CD1c-positive myeloid dendritic cell (primary cell): Measurements from ENCODE around the gene GRK5.
"Not testable (repeated sequence)": the region's sequence is repeated elsewhere in the genome, so short reads cannot be mapped to it uniquely, and the experiment has no call there.

Source experiments
- DNase-seq: peaks from one replicate; pipeline ENCODE4 v3.0.0-alpha.2; 2016; ENCODE audit errors: extremely low spot score

The GRK5 gene

GRCh38 chr10:119455609-119456434 is 248.5 kb downstream of the GRK5 start:
- no peak for DNase-seq

DNA sequence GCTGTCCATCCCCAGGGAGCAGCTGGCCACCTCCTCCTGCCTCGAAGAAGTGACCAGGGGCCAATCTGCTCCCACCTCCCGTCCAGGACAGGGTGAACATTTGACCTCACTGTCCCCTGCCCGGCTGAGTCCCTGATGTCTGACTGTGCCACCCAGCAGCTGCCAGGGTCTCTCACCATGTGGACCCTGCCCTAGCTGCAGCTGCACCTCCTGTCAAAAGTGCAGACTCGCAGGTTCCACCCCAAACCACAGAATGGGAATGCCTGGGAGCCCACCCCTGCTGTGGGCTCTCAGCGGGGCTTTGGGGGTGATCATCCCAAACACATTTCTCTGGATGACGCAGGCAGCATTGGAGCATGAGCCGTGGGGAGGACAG is 249.1 kb downstream of the GRK5 start:
- DNase-seq, result no peak

DNA sequence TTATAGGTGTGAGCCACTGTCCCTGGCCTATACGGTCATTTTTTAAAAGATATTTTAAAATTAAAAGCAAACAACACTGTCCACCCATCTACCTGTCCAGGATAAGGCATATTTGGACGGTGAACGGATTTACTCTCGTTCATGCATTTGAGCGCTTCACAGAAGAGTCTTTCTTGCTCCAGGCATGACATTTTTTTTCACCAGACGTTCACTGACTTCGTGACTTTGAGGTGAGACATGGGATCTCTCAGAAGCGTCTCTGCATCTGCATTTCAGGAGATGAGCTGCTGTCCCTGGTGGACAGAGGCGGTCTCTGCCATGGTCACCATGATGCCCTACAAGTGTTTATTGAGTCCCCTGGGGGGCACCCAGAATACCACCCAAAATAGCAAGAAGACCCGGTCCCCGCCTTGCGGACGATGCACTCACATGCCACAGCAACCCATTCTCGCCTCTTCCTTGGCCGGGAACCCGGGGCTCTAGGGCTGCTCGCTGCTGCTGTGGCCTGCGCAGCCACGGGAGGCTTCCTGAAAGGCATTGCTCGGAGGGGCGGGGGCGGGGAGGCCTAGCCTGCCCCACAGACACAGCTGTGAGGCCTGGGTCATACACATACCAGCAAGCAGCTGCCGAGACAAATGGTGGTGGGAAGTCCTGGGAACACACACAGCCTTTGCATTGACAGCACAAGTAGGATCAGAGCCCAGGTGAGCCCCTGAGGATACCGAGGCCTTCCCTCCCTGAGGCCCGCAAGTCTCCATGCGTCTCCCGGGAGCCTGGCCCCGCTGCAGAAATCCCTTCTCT is 250.8 kb downstream of the GRK5 start:
- DNase-seq, result no peak

DNA sequence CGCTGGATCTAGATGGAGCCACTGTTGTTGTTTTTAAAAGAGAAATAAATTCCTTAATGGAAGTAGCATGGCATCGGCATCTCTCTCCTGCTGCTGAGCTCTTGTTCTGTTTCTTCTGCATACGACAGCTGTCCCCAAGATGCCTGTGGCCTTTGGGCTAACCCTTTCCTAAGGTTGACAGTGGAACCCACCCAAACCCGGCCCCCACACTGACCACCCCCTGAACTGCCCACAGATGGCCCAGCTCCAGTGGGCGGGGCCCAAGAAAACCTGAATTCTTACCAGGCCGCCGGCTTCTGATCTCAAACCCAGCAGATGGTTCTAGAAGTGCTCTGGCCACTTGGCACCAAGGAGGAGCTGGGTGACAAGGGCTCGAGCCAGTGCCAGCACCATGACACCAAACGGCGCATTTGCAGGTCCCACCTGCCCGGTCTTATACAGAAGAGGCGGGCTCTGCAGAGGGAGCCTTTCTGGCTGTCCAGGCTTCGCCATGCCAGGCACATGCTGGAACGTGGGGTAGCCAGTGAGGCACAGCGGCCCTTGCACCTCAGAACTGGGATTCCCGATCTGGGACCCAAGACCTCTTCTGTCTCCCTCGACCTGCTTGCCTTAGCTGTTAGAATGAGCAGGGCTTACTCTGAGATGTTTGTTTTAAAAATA is 252.4 kb downstream of the GRK5 start:
- DNase-seq, result no peak

DNA sequence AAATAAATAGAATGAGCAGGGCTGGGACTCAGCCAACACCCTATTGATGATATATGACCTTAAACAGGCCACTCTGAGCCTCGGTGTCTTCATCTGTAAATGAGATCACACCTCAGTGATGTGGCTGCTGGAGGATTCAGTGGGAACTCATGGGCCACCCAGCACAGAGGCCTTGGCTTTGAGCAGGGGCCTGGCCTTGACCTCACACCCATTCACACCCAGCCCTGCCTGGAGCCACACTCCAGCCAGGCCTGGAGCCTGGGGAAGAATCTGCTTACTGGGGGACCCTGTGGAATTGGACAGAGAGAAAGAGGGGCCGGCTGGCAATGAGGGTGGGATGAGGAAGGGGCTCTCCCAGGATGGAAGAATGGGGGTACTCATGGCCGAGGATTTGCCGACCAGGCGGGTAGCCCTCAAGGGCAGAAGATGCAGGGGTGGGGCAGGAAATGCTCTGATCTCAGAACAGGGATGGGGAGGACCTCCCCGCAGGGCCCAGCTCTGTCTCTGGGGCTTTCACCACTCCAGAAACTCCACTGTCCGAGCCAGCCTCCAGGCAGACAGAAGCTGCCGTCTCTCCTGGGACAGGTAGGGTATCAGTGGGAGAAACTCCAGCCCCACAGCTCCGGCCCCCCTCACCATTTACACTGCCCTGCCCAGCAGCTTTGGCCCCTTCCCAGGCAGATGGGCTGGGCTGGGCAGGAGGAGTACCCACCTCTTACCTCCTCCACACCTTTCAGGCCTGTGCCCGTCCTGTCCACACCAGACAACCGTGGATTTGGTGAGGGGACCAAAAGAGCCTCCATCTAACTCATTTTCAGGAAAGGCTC is 253.2 kb downstream of the GRK5 start:
- no peak for DNase-seq

GRCh38 chr10:119461380-119461779 is 254.0 kb downstream of the GRK5 start:
- DNase-seq, result no peak

GRCh38 chr10:119461923-119462322 is 254.6 kb downstream of the GRK5 start:
- no peak for DNase-seq

DNA sequence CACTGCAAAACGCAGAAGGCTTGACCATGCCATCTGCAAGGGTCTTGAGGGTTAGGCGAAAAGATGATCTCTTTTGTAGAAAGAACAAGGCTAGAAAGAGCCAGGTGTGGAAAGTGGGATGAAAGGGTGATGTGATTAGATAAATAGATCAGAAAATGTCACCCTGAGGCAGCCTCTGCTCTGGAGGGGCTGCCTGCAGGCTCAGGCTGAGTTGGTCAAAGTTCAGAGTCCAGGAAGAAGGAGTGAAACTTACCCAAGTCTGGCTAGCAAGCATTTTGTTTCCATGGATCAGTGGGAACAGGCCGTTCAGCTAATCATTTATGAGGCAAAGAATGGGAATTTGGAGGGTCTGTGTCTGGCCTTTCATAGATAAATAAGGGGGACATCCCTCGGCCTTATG is 255.4 kb downstream of the GRK5 start:
- no peak for DNase-seq

GRCh38 chr10:119463195-119463594 is 255.8 kb downstream of the GRK5 start:
- not testable (repeated sequence) for DNase-seq

DNA sequence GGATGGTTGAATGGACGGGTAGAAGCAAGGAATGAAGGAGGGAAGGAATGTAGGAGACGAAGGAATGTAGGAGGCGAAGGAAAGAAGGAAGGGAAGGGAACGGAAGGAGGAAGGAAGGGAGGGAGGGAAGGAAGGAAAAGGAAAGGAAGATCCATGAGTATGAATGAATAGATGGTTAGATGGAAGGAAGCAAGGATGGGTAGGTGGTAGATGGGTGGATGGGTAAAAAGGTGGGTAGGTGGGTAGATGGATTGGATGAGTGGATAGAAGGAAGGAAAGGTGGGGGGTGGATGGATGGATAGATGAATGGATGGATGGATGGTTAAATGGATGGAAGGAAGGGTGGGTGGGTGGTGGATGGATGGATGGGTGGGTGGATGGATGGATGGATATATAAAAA is 257.7 kb downstream of the GRK5 start:
- DNase-seq, result no peak

- DNase-seq, result no peak
Observed at GRCh38 chr10:119466076-119466475, 258.7 kb downstream of the GRK5 start.

DNA sequence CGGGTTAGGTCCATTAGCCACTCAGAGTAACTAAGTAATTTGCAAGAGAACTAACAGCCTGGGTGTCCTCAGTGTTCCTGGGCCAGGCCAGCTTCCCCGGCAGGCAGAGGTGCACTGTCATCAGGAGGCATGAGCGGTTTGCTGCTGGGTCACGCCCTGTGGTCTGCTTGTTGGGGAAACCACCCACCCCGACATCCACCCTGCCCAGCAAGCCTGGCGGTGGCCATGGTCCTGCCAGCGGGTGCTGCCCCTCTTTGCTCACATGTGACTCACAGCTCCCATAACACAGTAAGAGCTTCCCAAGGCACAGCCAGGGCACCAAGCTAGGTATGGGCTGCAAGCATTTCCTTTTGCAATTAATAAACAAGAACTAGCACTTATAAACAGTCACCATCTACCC is 259.3 kb downstream of the GRK5 start:
- peak; percentile 8 for DNase-seq

DNA sequence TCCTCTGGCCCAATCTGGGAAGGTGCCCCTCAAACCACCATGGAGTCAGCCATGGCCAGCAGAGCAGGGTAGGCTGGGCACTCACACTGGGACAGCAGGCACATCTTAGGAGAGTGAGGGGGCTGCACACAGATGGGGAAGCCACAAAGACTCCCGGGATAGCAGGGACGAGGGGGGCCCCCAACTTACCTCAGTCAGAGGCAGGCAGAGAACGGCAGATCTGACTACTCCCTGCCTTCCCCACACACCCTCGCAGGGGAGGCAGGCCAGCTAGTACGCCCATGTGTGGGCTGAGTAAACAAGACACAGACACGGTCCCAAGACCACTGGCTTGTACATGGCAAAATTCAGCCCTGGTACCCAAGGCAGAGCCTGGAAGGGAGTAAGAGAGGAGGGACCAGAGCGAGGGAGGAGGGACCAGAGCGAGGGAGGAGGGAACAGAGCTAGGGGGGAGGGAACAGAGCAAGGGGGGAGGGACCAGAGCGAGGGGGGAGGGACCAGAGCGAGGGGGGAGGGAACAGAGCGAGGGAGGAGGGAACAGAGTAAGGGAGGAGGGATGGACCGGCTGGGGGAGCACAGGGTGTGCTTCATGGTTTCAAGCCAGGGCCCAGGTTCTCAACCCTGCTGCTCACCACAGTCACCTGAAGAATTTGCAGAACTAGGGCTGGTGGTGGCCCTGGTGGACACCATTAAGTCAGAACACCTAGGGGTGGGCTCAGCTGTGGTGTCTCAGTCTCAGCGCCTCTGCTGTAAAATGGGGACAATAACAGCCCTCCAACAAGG is 261.4 kb downstream of the GRK5 start:
- no peak for DNase-seq

DNA sequence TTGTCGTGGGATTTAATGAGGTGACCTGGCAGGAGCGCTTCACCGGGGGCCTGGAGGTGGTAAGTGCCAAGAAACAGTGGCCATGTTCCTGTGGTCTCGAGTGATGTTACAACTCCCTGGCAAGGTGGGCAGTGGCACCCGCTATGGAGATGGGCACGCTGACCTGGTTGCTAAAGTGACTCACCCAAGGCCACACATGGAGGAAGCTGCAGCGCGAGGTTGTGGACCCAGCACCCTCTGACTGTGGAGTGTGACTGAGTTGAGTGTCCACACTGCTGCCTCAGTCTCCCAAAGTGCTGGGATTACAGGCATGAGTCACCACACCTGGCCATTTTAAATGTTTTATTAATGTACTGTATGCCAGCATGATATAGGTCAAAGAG is 261.9 kb downstream of the GRK5 start:
- no peak for DNase-seq

DNA sequence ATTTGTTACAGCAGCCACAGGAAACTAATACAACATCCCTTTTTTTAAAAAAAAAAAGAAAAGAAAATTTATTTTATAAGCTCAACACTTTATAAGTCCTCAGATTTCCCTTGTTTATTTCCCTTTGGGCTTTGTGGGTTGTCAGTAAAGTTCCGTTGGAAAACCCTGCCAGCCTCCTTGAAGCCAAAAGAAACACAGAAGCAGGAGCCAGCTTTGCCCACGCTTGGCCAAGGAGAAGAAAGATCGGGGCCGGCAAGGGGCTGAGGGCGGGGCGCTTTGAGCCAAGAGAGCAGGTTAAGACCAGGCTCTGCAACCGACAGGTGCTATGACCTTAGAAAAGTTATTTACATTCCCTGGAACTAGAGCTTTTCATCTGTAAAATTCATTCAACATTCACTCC is 262.5 kb downstream of the GRK5 start:
- DNase-seq, result no peak

- no peak for DNase-seq
Observed at GRCh38 chr10:119470920-119471702, 263.7 kb downstream of the GRK5 start.

DNA sequence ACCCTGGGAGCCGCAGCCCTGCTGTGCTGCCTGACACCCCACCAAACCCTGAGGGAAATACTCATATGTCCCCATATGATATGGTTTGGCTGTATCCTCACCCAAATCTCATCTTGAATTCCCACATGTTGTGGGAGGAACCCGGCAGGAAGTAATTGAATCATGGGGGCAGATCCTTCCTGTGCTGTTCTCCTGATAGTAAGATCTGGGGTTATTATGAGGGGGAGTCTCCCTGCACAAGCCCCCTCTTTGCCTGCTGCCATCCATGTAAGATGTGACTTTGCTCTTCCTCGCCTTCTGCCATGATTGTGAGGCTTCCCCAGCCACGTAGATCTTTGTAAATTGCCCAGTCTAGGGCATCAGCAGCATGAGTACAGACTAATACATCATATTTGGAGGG is 266.4 kb downstream of the GRK5 start:
- no peak for DNase-seq

DNA sequence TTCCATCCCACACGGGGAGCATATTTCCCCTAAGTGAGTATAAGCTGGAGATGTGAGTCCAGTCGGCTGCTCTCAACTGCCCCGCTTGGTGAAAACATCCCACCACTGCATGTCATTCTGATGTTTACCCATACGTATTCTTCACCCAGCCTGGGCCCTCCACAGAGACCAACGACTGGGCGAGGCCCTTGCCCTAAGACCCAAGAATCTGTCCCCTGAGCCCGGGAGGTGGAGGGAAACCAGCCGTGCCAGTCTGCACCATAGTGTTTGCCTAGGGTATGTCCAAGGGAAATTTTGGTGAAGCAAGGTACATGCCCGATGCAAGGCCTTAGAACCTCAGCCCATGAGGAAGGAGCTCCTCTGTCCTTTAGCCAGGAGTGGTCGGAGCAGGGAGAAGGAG is 267.2 kb downstream of the GRK5 start:
- no peak for DNase-seq

GRCh38 chr10:119477444-119477843 is 270.1 kb downstream of the GRK5 start:
- no peak for DNase-seq

DNA sequence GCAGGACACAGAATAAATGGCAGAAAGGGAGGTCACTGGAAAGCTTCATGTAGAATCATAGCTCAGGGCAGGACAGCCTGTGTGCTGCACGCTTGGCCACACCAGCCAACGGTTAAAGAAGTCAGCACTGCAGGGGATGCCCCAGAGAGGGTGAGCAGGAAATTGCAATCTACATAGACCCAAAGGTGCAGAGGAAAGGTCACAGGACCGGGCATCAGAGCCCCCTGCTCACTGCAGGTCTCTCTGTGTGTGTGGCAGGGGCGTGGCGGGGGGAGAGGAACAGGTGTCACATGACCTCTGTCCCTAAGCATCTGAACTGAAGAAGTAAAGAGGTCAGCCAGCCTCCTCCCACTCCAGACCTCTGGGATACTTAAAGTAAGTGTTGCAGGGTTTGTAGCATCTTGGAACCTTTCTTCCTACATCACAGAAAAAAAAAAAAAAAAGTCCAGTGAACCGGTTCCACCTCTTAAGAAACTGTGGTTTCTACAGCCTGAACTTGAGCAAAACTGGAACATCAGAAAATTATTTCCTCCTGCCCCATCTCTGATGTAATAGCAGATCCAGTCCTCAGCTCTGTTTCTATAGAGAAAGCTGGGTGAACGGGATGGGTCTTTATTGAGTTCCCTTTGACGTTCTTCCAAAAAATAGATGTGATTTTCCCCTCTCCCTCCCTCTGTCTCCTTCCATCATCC is 270.9 kb downstream of the GRK5 start:
- no peak for DNase-seq
